ENCODE measurements around the gene DCDC1.
"Not testable (repeated sequence)": the region's sequence is repeated elsewhere in the genome, so short reads cannot be mapped to it uniquely, and the experiment has no call there.

DCDC1 gene

GRCh38 chr11:30956751-30957150 is 412.8 kb downstream of the DCDC1 start:
- Histone ChIP-seq H3K27me3 (ENCODE audit: control insufficient read depth, insufficient read depth, low read length) (no peaks in the 10 kb centered on the region), H3K9ac (ENCODE audit: low read length) (no peak overlapping the region), H3K9me3 (ENCODE audit: control insufficient read depth, low read length) (no peaks in the 10 kb centered on the region), H3K4me1 (ENCODE audit: control insufficient read depth, insufficient read depth, low read length) (no peaks in the 10 kb centered on the region), H3K36me3 (ENCODE audit: control insufficient read depth, insufficient read depth, low read length) (no peaks in the 10 kb centered on the region), H3K4me3 (ENCODE audit: low read length) (no peak overlapping the region)

DNA sequence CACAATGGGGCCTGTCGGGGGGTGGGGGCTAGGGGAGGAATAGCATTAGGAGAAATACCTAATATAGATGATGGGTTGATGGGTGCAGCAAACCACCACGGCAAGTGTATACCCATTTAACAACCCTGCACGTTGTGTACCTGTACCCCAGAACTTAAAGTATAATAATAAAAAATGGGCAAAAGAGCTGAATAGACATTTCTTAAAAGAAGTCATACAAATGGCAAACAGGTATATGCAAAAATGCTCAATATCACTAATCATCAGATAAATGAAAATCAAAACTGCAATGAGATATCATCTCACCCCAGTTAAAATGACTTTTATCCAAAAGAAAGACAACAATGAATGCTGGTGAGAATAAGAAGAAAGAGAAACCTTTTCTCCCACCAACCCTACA is 419.7 kb downstream of the DCDC1 start:
- Histone ChIP-seq H3K36me3 (ENCODE audit: control insufficient read depth, insufficient read depth, low read length) (no peaks in the 10 kb centered on the region), H3K9me3 (ENCODE audit: control insufficient read depth, low read length) (no peaks in the 10 kb centered on the region), H3K4me3 (ENCODE audit: low read length) (no peak overlapping the region), H3K27me3 (ENCODE audit: control insufficient read depth, insufficient read depth, low read length) (no peaks in the 10 kb centered on the region), H3K4me1 (ENCODE audit: control insufficient read depth, insufficient read depth, low read length) (no peaks in the 10 kb centered on the region), H3K9ac (ENCODE audit: low read length) (no peak overlapping the region)

DNA sequence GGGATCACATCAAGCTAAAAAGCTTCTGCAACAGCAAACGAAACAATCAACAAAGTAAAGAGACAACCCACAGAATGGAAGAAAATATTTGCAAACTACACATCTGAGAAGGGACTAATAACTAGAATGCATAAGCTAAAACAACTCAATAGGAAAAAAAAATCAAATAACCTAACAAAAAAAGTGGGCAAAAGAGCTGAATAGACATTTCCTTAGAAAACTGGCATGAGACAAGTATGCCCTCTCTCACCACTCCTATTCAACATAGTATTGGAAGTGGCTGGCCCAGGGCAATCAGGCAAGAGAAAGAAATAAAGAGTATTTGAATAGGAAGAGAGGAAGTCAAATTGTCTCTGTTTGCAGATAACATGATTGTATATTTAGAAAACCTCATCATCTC is 421.8 kb downstream of the DCDC1 start:
- H3K4me3 ChIP-seq (ENCODE audit: low read length); H3K36me3 ChIP-seq (ENCODE audit: control insufficient read depth, insufficient read depth, low read length); H3K4me1 ChIP-seq (ENCODE audit: control insufficient read depth, insufficient read depth, low read length); H3K9ac ChIP-seq (ENCODE audit: low read length); H3K9me3 ChIP-seq (ENCODE audit: control insufficient read depth, low read length); H3K27me3 ChIP-seq (ENCODE audit: control insufficient read depth, insufficient read depth, low read length): not testable (repeated sequence)

DNA sequence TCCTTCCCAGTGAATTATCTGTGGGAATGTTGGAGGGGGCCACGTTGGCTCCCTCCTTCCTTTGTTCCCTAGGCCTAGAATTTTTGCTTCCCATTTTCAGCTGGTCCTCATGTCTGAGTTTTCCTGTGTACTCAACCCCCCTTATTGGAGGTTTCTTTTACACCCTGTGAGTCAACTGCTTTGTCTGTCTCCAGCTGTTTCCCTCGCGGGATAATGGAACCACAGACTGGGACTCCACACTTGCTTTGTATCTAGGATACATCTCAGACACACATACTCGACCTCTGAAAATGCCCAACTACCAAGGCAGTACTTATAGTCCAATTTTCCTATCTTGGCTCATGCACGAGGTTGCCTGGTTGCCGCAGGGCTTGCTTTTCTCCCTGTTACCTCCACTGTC is 430.7 kb downstream of the DCDC1 start:
- Histone ChIP-seq H3K36me3 (ENCODE audit: control insufficient read depth, insufficient read depth, low read length) (no peaks in the 10 kb centered on the region), H3K9me3 (ENCODE audit: control insufficient read depth, low read length) (no peaks in the 10 kb centered on the region), H3K4me1 (ENCODE audit: control insufficient read depth, insufficient read depth, low read length) (no peaks in the 10 kb centered on the region), H3K9ac (ENCODE audit: low read length) (no peak overlapping the region), H3K4me3 (ENCODE audit: low read length) (no peak overlapping the region), H3K27me3 (ENCODE audit: control insufficient read depth, insufficient read depth, low read length) (no peaks in the 10 kb centered on the region)

- Histone ChIP-seq H3K36me3 (ENCODE audit: control insufficient read depth, insufficient read depth, low read length) (no peaks in the 10 kb centered on the region), H3K9ac (ENCODE audit: low read length) (no peak overlapping the region), H3K4me3 (ENCODE audit: low read length) (no peak overlapping the region), H3K4me1 (ENCODE audit: control insufficient read depth, insufficient read depth, low read length) (no peaks in the 10 kb centered on the region), H3K9me3 (ENCODE audit: control insufficient read depth, low read length) (no peaks in the 10 kb centered on the region), H3K27me3 (ENCODE audit: control insufficient read depth, insufficient read depth, low read length) (no peaks in the 10 kb centered on the region)
Measured at GRCh38 chr11:30938171-30938570, 431.4 kb downstream of the DCDC1 start.

DNA sequence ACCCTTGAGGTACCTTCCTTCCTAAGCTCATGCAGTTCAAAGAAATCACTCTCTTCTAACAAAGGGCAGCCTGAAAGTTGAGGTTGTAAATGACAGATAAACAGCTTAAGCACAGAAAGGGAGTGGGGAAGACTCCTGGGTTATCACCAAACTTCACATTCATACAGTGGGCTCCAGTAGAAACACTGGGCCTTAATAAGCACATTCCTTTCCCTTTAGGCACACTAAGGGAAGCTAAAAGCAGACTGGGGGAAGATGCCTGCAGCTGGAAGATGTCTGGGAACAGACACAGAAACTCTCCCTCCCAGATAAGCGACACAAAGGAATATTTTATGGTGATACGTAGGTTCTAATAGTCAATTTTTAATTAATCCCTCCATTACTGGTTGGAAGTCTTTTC is 433.0 kb downstream of the DCDC1 start:
- Histone ChIP-seq H3K27me3 (ENCODE audit: control insufficient read depth, insufficient read depth, low read length) (no peaks in the 10 kb centered on the region), H3K4me1 (ENCODE audit: control insufficient read depth, insufficient read depth, low read length) (no peaks in the 10 kb centered on the region), H3K9me3 (ENCODE audit: control insufficient read depth, low read length) (no peaks in the 10 kb centered on the region), H3K4me3 (ENCODE audit: low read length) (no peak overlapping the region), H3K9ac (ENCODE audit: low read length) (no peak overlapping the region), H3K36me3 (ENCODE audit: control insufficient read depth, insufficient read depth, low read length) (no peaks in the 10 kb centered on the region)

DNA sequence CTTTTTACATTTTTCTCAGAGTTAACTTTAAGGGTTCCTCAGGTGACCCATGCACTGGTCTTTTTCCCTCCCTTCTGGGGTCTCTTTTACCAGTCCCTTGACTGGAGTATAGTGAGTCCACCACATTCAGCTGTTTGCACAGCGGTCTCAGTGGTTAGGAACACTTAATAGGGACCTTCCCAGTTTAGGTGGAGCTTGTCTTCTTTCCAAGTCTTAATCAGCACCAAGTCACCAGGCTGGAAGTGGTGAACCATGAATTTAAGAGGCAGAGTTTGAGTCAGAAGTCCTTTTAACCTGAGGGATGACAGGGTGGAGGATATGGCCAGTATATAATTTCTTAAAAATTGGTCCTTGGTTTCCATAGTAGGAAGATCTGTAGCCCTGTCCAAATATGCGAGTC is 433.7 kb downstream of the DCDC1 start:
- H3K9me3 ChIP-seq (ENCODE audit: control insufficient read depth, low read length), result no peaks in the 10 kb centered on the region
- no peaks in the 10 kb centered on the region for H3K4me1 ChIP-seq (ENCODE audit: control insufficient read depth, insufficient read depth, low read length)
- H3K4me3 ChIP-seq (ENCODE audit: low read length), result no peak overlapping the region
- no peaks in the 10 kb centered on the region for H3K27me3 ChIP-seq (ENCODE audit: control insufficient read depth, insufficient read depth, low read length)
- no peaks in the 10 kb centered on the region for H3K36me3 ChIP-seq (ENCODE audit: control insufficient read depth, insufficient read depth, low read length)
- H3K9ac ChIP-seq (ENCODE audit: low read length), result no peak overlapping the region

- Histone ChIP-seq H3K36me3 (ENCODE audit: control insufficient read depth, insufficient read depth, low read length) (no peaks in the 10 kb centered on the region), H3K4me1 (ENCODE audit: control insufficient read depth, insufficient read depth, low read length) (no peaks in the 10 kb centered on the region), H3K27me3 (ENCODE audit: control insufficient read depth, insufficient read depth, low read length) (no peaks in the 10 kb centered on the region), H3K9ac (ENCODE audit: low read length) (no peak overlapping the region), H3K4me3 (ENCODE audit: low read length) (no peak overlapping the region), H3K9me3 (ENCODE audit: control insufficient read depth, low read length) (no peaks in the 10 kb centered on the region)
Measured at GRCh38 chr11:30926130-30926529, 443.4 kb downstream of the DCDC1 start.

- H3K4me1 ChIP-seq (ENCODE audit: control insufficient read depth, insufficient read depth, low read length), result no peaks in the 10 kb centered on the region
- no peaks in the 10 kb centered on the region for H3K27me3 ChIP-seq (ENCODE audit: control insufficient read depth, insufficient read depth, low read length)
- no peaks in the 10 kb centered on the region for H3K9me3 ChIP-seq (ENCODE audit: control insufficient read depth, low read length)
- H3K9ac ChIP-seq (ENCODE audit: low read length), result no peak overlapping the region
- H3K4me3 ChIP-seq (ENCODE audit: low read length), result no peak overlapping the region
- no peaks in the 10 kb centered on the region for H3K36me3 ChIP-seq (ENCODE audit: control insufficient read depth, insufficient read depth, low read length)
Measured at GRCh38 chr11:30921811-30922210, 447.7 kb downstream of the DCDC1 start.

DNA sequence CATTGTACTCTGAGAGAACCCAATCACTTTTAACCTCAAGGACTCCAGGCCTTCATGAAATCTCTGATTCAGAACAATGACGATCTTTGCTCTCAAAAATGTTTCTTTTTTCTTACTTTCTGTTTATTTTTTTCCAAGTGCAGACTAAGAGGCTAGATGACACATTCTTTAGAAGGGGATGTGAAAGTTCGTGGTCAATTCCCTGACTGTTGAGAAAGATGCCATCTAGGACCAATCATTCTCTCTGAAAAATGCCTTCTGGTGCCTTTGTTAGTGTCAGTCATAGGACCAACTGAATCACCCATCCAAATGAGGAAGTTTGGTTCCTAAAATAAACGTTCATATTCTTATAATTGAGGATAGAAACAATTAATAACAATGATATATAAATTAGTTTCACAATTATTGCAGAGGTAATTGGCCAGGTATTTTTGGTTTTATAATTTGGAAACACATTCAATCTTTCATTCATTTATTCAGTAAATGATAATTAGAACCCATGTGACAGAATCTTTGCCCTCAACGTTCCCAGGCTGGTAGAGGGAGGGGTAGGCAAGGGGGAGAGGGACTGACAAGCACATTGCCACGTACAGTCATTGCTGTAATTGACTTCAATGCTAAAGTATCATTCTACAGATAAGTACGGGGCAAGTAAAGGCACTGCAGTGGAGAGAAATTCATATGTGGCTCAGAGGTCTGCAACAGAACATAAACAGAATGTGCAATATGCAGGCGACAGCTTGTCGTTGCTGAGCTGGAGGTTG is 450.0 kb downstream of the DCDC1 start:
- Histone ChIP-seq H3K4me1 (ENCODE audit: control insufficient read depth, insufficient read depth, low read length) (no peaks in the 10 kb centered on the region), H3K4me3 (ENCODE audit: low read length) (no peak overlapping the region), H3K27me3 (ENCODE audit: control insufficient read depth, insufficient read depth, low read length) (no peaks in the 10 kb centered on the region), H3K9ac (ENCODE audit: low read length) (no peak overlapping the region), H3K9me3 (ENCODE audit: control insufficient read depth, low read length) (no peaks in the 10 kb centered on the region), H3K36me3 (ENCODE audit: control insufficient read depth, insufficient read depth, low read length) (no peaks in the 10 kb centered on the region)

DNA sequence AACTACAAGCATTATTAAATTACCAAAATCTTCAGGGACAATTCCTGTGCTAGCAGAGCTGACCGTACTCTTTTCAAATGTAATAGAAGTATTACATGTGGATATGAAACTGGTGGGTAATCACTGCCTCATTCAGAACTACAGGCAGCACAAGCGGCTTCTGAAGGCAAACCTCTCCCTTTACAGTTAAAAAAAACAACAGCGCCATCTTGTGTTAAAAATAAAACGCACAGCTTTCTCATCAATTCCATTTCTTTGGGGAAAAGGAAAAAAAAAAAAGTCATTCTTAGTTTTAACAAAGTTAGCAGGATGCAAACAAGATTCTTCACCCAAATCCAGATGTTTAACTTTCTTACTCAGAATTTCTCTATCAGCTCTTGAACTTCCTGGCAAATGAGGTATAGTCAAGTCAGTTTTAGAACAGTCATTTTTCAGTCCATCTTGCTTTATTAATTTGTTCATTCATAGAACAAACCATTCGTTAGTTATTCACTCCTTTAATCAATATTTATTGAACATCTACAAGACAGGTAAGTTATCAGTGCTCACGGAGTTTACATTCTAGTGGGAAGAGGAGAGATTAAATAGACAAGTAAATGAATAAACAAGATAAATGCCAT is 451.6 kb downstream of the DCDC1 start:
- no peaks in the 10 kb centered on the region for H3K9me3 ChIP-seq (ENCODE audit: control insufficient read depth, low read length)
- no peaks in the 10 kb centered on the region for H3K27me3 ChIP-seq (ENCODE audit: control insufficient read depth, insufficient read depth, low read length)
- H3K9ac ChIP-seq (ENCODE audit: low read length), result no peak overlapping the region
- no peaks in the 10 kb centered on the region for H3K4me1 ChIP-seq (ENCODE audit: control insufficient read depth, insufficient read depth, low read length)
- no peak overlapping the region for H3K4me3 ChIP-seq (ENCODE audit: low read length)
- H3K36me3 ChIP-seq (ENCODE audit: control insufficient read depth, insufficient read depth, low read length), result no peaks in the 10 kb centered on the region

DNA sequence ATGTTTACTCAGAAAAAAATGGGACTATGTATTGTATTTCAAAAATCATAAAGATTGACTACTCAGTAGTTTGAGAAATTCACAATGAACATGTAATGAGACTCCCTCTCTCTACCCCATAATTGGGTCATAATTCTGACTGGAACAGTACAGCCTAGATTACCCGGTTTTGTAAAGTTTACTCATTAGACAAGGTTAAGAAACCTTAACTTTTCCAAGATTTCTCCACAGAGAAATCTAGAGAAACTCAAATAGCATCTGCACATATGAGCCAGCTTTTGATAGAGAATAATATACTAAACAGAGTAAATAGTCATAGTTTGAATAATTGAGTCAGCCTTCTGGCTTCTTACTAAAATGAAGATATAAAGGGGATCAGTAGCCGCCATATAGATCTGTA is 452.3 kb downstream of the DCDC1 start:
- H3K9ac ChIP-seq (ENCODE audit: low read length), result no peak overlapping the region

More for the DNA sequence above, 452.3 kb downstream of the DCDC1 start:
- Histone ChIP-seq H3K36me3 (ENCODE audit: control insufficient read depth, insufficient read depth, low read length) (no peaks in the 10 kb centered on the region), H3K4me3 (ENCODE audit: low read length) (no peak overlapping the region), H3K27me3 (ENCODE audit: control insufficient read depth, insufficient read depth, low read length) (no peaks in the 10 kb centered on the region), H3K9me3 (ENCODE audit: control insufficient read depth, low read length) (no peaks in the 10 kb centered on the region), H3K4me1 (ENCODE audit: control insufficient read depth, insufficient read depth, low read length) (no peaks in the 10 kb centered on the region)

Measured in mucosa of stomach (tissue), 1 donor.